SK-N-SH (cell line): ENCODE results near the gene PDE6B. TPM values are rescaled to one million over a fixed set of nuclear protein-coding genes. Genes with fewer than 3 reads are reported as not detected.
"Not testable (repeated sequence)": the region's sequence is repeated elsewhere in the genome, so short reads cannot be mapped to it uniquely, and the experiment has no call there.

ENCODE experiments used
- CTCF ChIA-PET: fragments of 300-600, 350-600 bp; formaldehyde crosslinking; extraction: SDS; loops from one replicate; lab custom pipeline; 2021; lab: Yijun Ruan, JAX
- POLR2A ChIA-PET: fragments of 350-600 bp; sonication (Branson Sonifier 250); formaldehyde crosslinking; extraction: SDS; loops from one replicate; lab custom pipeline; 2020; ENCODE audit warnings: antibody characterized with exemption, inconsistent platforms; lab: Yijun Ruan, JAX
- DNase-seq: peaks from one replicate; pipeline ENCODE4 v3.0.0; 2012
- H2AFZ ChIP-seq: fragments of 200-600 bp; sonication (generic); 2 replicates; pipeline ENCODE4 v1.8.1; 2016; ENCODE audit warnings: antibody characterized with exemption, mild to moderate bottlenecking, low read depth
- H3F3A ChIP-seq: fragments of 200-600 bp; sonication (generic); replicated peaks from 2 replicates; pipeline ENCODE3; 2016; ENCODE audit warnings: antibody characterized with exemption, mild to moderate bottlenecking; ENCODE audit not compliant: insufficient read depth
- H3K27ac ChIP-seq, 2 experiments: fragments of 200-500 bp in 1 of 2; fragments of 200-600 bp in 1 of 2; sonication (Bioruptor generic) in 1 of 2; sonication (generic), shearing (Covaris generic) in 1 of 2; 2 replicates each; pipeline versions ENCODE4 v1.5.1 to v1.6.1; 2014 to 2016; ENCODE audit warnings: low read depth in 2 of 2, inconsistent platforms in 1 of 2, low read length in 1 of 2, mild to moderate bottlenecking in 1 of 2, mixed read lengths in 1 of 2
- H3K27me3 ChIP-seq: fragments of 200-600 bp; sonication (generic), shearing (Covaris generic); 2 replicates; pipeline ENCODE4 v1.6.1; 2016; ENCODE audit warnings: mixed run types; ENCODE audit not compliant: insufficient read depth
- H3K36me3 ChIP-seq, 2 experiments: fragments of 200-500 bp in 1 of 2; fragments of 200-600 bp in 1 of 2; sonication (Bioruptor generic) in 1 of 2; sonication (generic) in 1 of 2; replicated peaks in 1 of 2; 2 replicates each; pipeline versions ENCODE3 to v1.5.1; 2014 to 2016; ENCODE audit warnings: low read length in 1 of 2, mild to moderate bottlenecking in 1 of 2; ENCODE audit not compliant: insufficient read depth in 2 of 2, control insufficient read depth in 1 of 2
- H3K4me1 ChIP-seq, 2 experiments: fragments of 200-500 bp in 1 of 2; fragments of 200-600 bp in 1 of 2; sonication (Bioruptor generic) in 1 of 2; sonication (generic), shearing (Covaris generic) in 1 of 2; 2 replicates each; pipeline versions ENCODE4 v1.5.1 to v1.6.1; 2014 to 2016; ENCODE audit warnings: low read depth in 1 of 2, low read length in 1 of 2, mixed run types in 1 of 2; ENCODE audit not compliant: insufficient read depth in 2 of 2, control insufficient read depth in 1 of 2
- H3K4me2 ChIP-seq: fragments of 200-600 bp; sonication (generic), shearing (Covaris generic); 2 replicates; pipeline ENCODE4 v1.6.1; 2017; ENCODE audit warnings: mixed run types
- H3K4me3 ChIP-seq, 2 experiments: fragments of 200-500 bp in 1 of 2; fragments of 200-600 bp in 1 of 2; sonication (Bioruptor generic) in 1 of 2; sonication (generic), shearing (Covaris generic) in 1 of 2; 2 replicates each; pipeline versions ENCODE4 v1.5.1 to v1.8.1; 2014 to 2016; ENCODE audit warnings: low read depth in 2 of 2, inconsistent platforms in 1 of 2, low read length in 1 of 2, mild to moderate bottlenecking in 1 of 2, mixed read lengths in 1 of 2, moderate library complexity in 1 of 2
- H3K79me2 ChIP-seq: fragments of 200-600 bp; sonication (generic); 2 replicates; pipeline ENCODE4 v1.8.1; 2017; ENCODE audit warnings: mild to moderate bottlenecking; ENCODE audit not compliant: insufficient read depth
- H3K9ac ChIP-seq: fragments of 200-600 bp; sonication (generic); 2 replicates; pipeline ENCODE4 v1.6.1; 2017; ENCODE audit warnings: mixed run types
- H3K9me2 ChIP-seq: fragments of 200-600 bp; sonication (generic); 2 replicates; pipeline ENCODE4 v1.6.1; 2017; ENCODE audit warnings: mixed run types
- H3K9me3 ChIP-seq: fragments of 200-600 bp; sonication (generic); 2 replicates; pipeline ENCODE4 v1.6.1; 2017; ENCODE audit warnings: mixed run types, mild to moderate bottlenecking, moderate library complexity
- H4K20me1 ChIP-seq: fragments of 200-600 bp; sonication (generic); 2 replicates; pipeline ENCODE4 v1.6.1; 2017; ENCODE audit warnings: mild to moderate bottlenecking, mixed run types; ENCODE audit not compliant: insufficient read depth
- CHD2 ChIP-seq: fragments of 150-350 bp; IDR thresholded peaks from 2 replicates; pipeline ENCODE4 v1.6.1; 2018; ENCODE audit warnings: low read length; ENCODE audit not compliant: partially characterized antibody
- ELF1 ChIP-seq: IDR thresholded peaks from 2 replicates; pipeline ENCODE4 v1.4.0; 2012
- EP300 ChIP-seq, 2 experiments: IDR thresholded peaks; 2 replicates each; pipeline versions ENCODE4 v1.4.0 to v1.6.1; 2012; ENCODE audit warnings: borderline replicate concordance in 1 of 2, low read depth in 1 of 2, low read length in 1 of 2
- FOXM1 ChIP-seq: IDR thresholded peaks from 2 replicates; pipeline ENCODE4 v1.4.0; 2012; ENCODE audit warnings: low read depth, mild to moderate bottlenecking
- GABPA ChIP-seq: IDR thresholded peaks from 2 replicates; pipeline ENCODE4 v1.4.0; 2012; ENCODE audit warnings: low read depth, mild to moderate bottlenecking
- JUND ChIP-seq: IDR thresholded peaks from 2 replicates; pipeline ENCODE4 v1.4.0; 2012
- NRF1 ChIP-seq: IDR thresholded peaks from 2 replicates; pipeline ENCODE4 v1.6.1; 2012; ENCODE audit warnings: low read depth, mild to moderate bottlenecking, low read length
- POLR2AphosphoS5 ChIP-seq: IDR thresholded peaks from 2 replicates; pipeline ENCODE4 v1.6.1; 2012; ENCODE audit warnings: low read depth, low read length
- RAD21 ChIP-seq: IDR thresholded peaks from 2 replicates; pipeline ENCODE4 v1.6.1; 2012; ENCODE audit warnings: mild to moderate bottlenecking, low read length
- RXRA ChIP-seq: IDR thresholded peaks from 2 replicates; pipeline ENCODE4 v1.4.0; 2012; ENCODE audit warnings: low read depth, mild to moderate bottlenecking, borderline replicate concordance
- SIN3A ChIP-seq: IDR thresholded peaks from 2 replicates; pipeline ENCODE4 v1.6.1; 2012; ENCODE audit warnings: low read depth, mild to moderate bottlenecking, low read length, moderate library complexity, borderline replicate concordance
- TCF12 ChIP-seq: IDR thresholded peaks from 2 replicates; pipeline ENCODE4 v1.4.0; 2012
- USF1 ChIP-seq: IDR thresholded peaks from 2 replicates; pipeline ENCODE4 v1.4.0; 2012; ENCODE audit warnings: low read depth, borderline replicate concordance
- YY1 ChIP-seq: IDR thresholded peaks from 2 replicates; pipeline ENCODE4 v1.4.0; 2012; ENCODE audit warnings: low read depth, mild to moderate bottlenecking
- WGBS: methylation state at CpG from one replicate; pipeline ENCODE4 v1.1.6; 2017; ENCODE audit warnings: low lambda C conversion rate; 5-methylcytosine and 5-hydroxymethylcytosine counted together
- polyA plus RNA-seq, 3 experiments: library from polyadenylated mRNA; depleted of rRNA; stranded (reverse); fragments of >200 nt; gene quantifications; 2 replicates each; pipeline ENCODE4 v1.2.3, GENCODE V29; 2012
- TF ChIP-seq, protein P1 (sequence below): IDR thresholded peaks from 2 replicates; pipeline ENCODE4 v1.4.0; 2012; ENCODE audit warnings: low read depth
- TF ChIP-seq, protein P2 (sequence below): fragments of 150-350 bp; IDR thresholded peaks from 2 replicates; pipeline ENCODE4 v1.6.1; 2017; ENCODE audit warnings: antibody characterized with exemption, low read length, low read depth, borderline replicate concordance

Gene PDE6B
- polyA plus RNA-seq, 1 of the 3 experiments (the other 2 are of a cell fraction): 1.2 TPM

DNA sequence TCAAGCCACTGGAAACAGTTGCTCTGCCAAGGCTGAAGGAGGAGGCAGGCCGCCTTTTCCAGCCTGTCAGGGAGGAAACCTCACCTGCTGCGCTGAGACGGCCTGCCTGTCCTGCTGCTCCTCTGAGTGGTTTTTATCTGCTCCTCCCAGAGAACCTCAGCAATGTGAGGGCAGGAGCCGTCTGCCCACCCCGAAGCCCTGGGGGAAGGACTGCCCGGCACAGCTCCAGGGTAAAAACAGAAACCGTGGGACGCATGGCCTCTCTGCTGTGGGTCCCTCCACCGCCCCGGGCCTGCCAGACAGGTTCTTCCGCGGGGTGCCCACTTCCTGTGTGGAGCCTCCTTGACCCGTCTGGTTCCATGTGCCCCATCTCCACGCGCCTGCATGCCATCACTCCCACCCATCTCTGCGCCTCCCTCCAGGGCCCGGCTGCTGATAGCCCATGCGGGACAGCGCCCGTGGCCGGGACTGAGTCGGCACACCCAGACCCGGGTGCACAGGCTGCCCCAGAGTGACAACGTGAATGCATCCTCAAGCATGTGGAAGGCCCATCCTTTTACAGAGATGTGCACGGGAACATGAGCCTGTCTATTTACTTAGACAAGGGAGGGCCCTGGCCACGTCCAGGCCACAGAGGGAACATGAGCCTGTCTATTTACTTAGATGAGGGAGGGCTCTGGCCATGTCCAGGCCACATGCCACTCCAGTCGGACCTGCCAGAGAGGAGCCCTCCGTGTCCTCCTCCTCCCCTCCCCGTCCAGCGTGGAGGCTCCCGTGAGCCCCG, 67.6 kb downstream of the PDE6B start:
- H3K27ac ChIP-seq: no peak overlapping the region
- H3K9ac ChIP-seq: no peak overlapping the region
- no peaks in the 10 kb centered on the region for H3K9me2 ChIP-seq
- H3K4me3 ChIP-seq: no peak overlapping the region
- H3K27me3 ChIP-seq: no peaks in the 10 kb centered on the region
- POLR2A ChIA-PET: no interaction called here
- DNase-seq: no peak
- H3F3A ChIP-seq: peaks cover 2% of the 10 kb centered on the region
- no peaks in the 10 kb centered on the region for H3K79me2 ChIP-seq
- no peaks in the 10 kb centered on the region for H3K9me3 ChIP-seq
- TF ChIP-seq, protein P1, sequence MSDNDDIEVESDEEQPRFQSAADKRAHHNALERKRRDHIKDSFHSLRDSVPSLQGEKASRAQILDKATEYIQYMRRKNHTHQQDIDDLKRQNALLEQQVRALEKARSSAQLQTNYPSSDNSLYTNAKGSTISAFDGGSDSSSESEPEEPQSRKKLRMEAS: no peak
- TF ChIP-seq CHD2: no peak
- TF ChIP-seq YY1: no peak
- no peak for TF ChIP-seq JUND
- no peak for TF ChIP-seq FOXM1
- peaks cover 0 to 3% of the 10 kb centered on the region in 2 experiments; a peak in 3 of 4 replicates for H3K4me1 ChIP-seq
- no peaks in the 10 kb centered on the region for H3K36me3 ChIP-seq
- no peak overlapping the region for H2AFZ ChIP-seq
- no peaks in the 10 kb centered on the region for H4K20me1 ChIP-seq
- WGBS: 88% methylated on average over 8 of the region's 32 CpGs
- H3K4me2 ChIP-seq: no peak overlapping the region
- CTCF ChIA-PET: interaction anchor here (1.2 to 1.6 kb wide), 2 partner anchors 9 to 19 kb away, joined by 5 to 7 read pairs; partner anchors contain the start of genes ATP5ME and MYL5

DNA sequence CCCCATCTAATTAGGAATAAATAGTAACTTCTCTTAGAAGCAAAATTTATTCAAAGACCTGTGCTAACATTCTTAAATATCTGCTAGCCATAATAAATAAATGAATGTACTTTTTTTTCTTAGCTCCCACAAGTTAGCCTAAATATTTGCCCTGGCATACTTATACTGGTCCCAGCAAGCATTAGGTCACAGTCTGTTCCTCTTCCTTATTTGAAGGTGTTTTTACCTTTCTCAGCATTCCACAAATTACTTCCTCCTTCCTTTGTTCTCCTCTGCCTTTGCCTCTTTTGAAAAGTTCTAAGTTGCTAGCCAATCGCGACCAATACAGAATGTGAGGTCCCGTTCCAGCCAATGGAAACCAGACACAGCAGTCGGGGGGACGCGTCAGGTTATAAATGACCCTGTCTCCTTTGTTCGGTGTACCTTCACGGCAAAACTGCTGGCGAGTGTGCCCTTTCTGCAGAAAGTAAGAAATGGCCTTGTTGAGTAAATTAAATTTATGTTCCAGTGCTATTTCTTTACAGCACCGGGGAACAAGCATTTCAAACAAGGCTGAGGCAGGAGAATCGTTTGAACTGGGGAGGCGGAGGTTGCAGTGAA, 69.1 kb downstream of the PDE6B start:
- H3K4me2 ChIP-seq, H3K79me2 ChIP-seq, DNase-seq, H3K4me3 ChIP-seq, H3K9me3 ChIP-seq, H3K9me2 ChIP-seq, H3K27me3 ChIP-seq, H2AFZ ChIP-seq, H3K36me3 ChIP-seq, H3F3A ChIP-seq, POLR2A ChIA-PET, H3K4me1 ChIP-seq, H3K27ac ChIP-seq, H4K20me1 ChIP-seq, H3K9ac ChIP-seq: not testable (repeated sequence)
- 79% methylated on average over 12 of the region's 12 CpGs for WGBS
- CTCF ChIA-PET: interaction anchor here (1.0 kb wide), 1 partner anchor 11 kb away, joined by 3 read pairs; no protein-coding TSS in a partner anchor

DNA sequence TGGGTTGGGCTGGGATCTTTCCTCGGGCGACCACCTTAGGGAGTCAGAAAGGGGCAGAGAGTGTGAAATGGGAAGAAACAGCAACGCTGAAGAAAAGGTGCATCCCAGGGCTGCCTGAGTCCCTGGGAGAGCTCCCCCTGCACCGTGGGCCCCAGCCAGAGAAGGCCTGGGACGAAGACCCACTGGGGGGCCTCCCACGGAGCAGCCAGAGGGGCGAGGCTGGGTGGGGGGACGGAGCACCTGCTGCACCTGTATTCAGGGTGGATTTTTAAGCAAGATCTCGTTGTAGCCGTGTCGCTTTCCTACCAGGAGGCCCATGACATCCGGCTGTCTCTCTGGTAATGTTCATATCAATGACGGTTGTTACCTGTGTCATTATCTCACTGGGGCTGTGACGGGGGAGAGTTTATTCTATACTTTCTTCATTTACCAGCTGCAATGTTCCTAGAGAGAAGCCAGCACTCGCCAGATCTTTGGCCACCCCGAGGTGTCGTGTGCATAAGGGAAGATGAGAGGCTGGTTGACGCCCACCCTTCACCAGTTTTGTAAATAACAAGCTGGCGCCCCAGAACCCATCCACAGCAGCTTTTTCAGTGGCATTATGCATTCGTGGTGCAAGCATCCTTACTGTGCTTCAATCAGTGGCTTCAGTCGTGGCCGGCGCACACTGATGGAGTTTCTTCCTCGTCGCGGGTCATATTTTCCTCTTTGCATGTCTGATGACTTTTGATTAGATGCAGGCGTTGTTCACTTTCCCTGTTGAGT, 74.6 kb downstream of the PDE6B start:
- H2AFZ ChIP-seq: no peak overlapping the region
- ChIA-PET POLR2A (no interaction called here), CTCF (interaction anchor here (0.9 to 2.8 kb wide), 3 partner anchors 16 to 97 kb away, joined by 3 to 22 read pairs (median 4); partner anchors contain the start of genes ATP5ME and MYL5)
- H3K9me2 ChIP-seq: no peaks in the 10 kb centered on the region
- no peak overlapping the region for H3K4me3 ChIP-seq
- 71% methylated on average over 18 of the region's 27 CpGs for WGBS
- no peak overlapping the region for H3K27ac ChIP-seq
- no peak for DNase-seq
- no peaks in the 10 kb centered on the region for H3K79me2 ChIP-seq
- H3K36me3 ChIP-seq: no peaks in the 10 kb centered on the region
- no peak overlapping the region for H3K9ac ChIP-seq
- H3K9me3 ChIP-seq: no peaks in the 10 kb centered on the region
- H3K4me2 ChIP-seq: no peak overlapping the region
- no peaks in the 10 kb centered on the region for H3K27me3 ChIP-seq
- no peaks in the 10 kb centered on the region for H4K20me1 ChIP-seq
- H3F3A ChIP-seq: no peaks in the 10 kb centered on the region
- H3K4me1 ChIP-seq: no peaks in the 10 kb centered on the region; a peak in 1 of 4 replicates
- TF ChIP-seq POLR2AphosphoS5: no peak
- no peak for TF ChIP-seq EP300 (IDR thresholded peaks at IDR 0.05; ENCODE audit: borderline replicate concordance in 1 of 2, low read depth in 1 of 2, low read length in 1 of 2)
- no peak for TF ChIP-seq USF1
- no peak for TF ChIP-seq CHD2
- TF ChIP-seq NRF1: no peak
- TF ChIP-seq, protein P2, sequence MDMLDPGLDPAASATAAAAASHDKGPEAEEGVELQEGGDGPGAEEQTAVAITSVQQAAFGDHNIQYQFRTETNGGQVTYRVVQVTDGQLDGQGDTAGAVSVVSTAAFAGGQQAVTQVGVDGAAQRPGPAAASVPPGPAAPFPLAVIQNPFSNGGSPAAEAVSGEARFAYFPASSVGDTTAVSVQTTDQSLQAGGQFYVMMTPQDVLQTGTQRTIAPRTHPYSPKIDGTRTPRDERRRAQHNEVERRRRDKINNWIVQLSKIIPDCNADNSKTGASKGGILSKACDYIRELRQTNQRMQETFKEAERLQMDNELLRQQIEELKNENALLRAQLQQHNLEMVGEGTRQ: no peak
- TF ChIP-seq SIN3A: no peak
- TF ChIP-seq GABPA: no peak
- TF ChIP-seq, protein P1: no peak
- no peak for TF ChIP-seq YY1
- TF ChIP-seq RXRA: no peak
- no peak for TF ChIP-seq TCF12
- no peak for TF ChIP-seq RAD21
- TF ChIP-seq JUND: no peak
- TF ChIP-seq ELF1: no peak
